Heart left ventricle (tissue), 16 donors: ENCODE measurements around the gene ERBB2. TPM values are rescaled to one million over a fixed set of nuclear protein-coding genes. Genes with fewer than 3 reads are reported as not detected.

ENCODE experiments used
- ATAC-seq, 4 donors: fragments of 200-7000 bp; cut with Tn5 transposase; one replicate each; pipeline ENCODE4 v1.9.1; 2020 to 2022; ENCODE audit warnings: moderate library complexity in 4 of 4, mild to moderate bottlenecking in 3 of 4, moderate number of reproducible peaks in 1 of 4
- DNase-seq, 5 donors: peaks; one replicate each; pipeline ENCODE4 v3.0.0-alpha.2; 2020
- H3K27ac ChIP-seq, 12 donors: fragments of 200-600 bp; sonication (generic) in 4 of 12; one replicate each; pipeline versions ENCODE4 v1.5.0 to v1.8.0; 2016 to 2022; ENCODE audit warnings: mild to moderate bottlenecking in 2 of 12
- H3K27me3 ChIP-seq, 9 donors: fragments of 200-600 bp; sonication (generic) in 2 of 9; one replicate each; pipeline versions ENCODE4 v1.5.1 to v1.8.0; 2016 to 2022; ENCODE audit warnings: mild to moderate bottlenecking in 3 of 9
- H3K36me3 ChIP-seq, 9 donors: fragments of 200-600 bp; sonication (generic) in 2 of 9; one replicate each; pipeline versions ENCODE4 v1.5.0 to v1.8.0; 2018 to 2022; ENCODE audit warnings: mild to moderate bottlenecking in 2 of 9
- H3K4me1 ChIP-seq, 12 donors: fragments of 200-600 bp; sonication (generic) in 4 of 12; one replicate each; pipeline versions ENCODE4 v1.5.0 to v1.8.0; 2016 to 2022; ENCODE audit warnings: mild to moderate bottlenecking in 3 of 12
- H3K4me3 ChIP-seq, 12 donors: fragments of 200-600 bp; sonication (generic) in 4 of 12; one replicate each; pipeline versions ENCODE4 v1.5.0 to v1.8.0; 2017 to 2022; ENCODE audit warnings: mild to moderate bottlenecking in 9 of 12, moderate library complexity in 4 of 12
- H3K9me3 ChIP-seq, 12 donors: fragments of 200-600 bp; sonication (generic) in 4 of 12; one replicate each; pipeline versions ENCODE4 v1.5.0 to v1.8.0; 2016 to 2022; ENCODE audit warnings: mild to moderate bottlenecking in 1 of 12
- CTCF ChIP-seq, 12 donors: fragments of 200-600 bp; sonication (generic) in 4 of 12; IDR thresholded peaks; one replicate each; pipeline versions ENCODE4 v1.5.0 to v1.8.0; 2018 to 2022; ENCODE audit warnings: antibody characterized with exemption in 12 of 12, mild to moderate bottlenecking in 5 of 12
- POLR2A ChIP-seq, 2 donors: fragments of 450-650 bp; IDR thresholded peaks; one replicate each; pipeline ENCODE4 v1.6.1; 2017; ENCODE audit warnings: antibody characterized with exemption in 2 of 2, mild to moderate bottlenecking in 2 of 2, moderate library complexity in 2 of 2
- WGBS, 4 donors: extraction: QIAGEN DNeasy Blood & Tissue Kit in 2 of 4; methylation state at CpG; one replicate each; pipeline versions ENCODE4 v1.1.5 to v1.1.7; 2013 to 2018; 5-methylcytosine and 5-hydroxymethylcytosine counted together
- intact Hi-C, 10 donors: fragments of 100-400 bp; cut with DNase I; formaldehyde crosslinking; loops; one replicate each; pipeline versions ENCODE4 v1.11.1 to v1.14.2; 2022
- polyA plus RNA-seq, 2 donors: library from polyadenylated mRNA; stranded (reverse); fragments of 200-250 nt; gene quantifications; one replicate each; pipeline ENCODE4 v1.2.3, GENCODE V29; 2013
- total RNA-seq, 9 donors: library from RNA; depleted of rRNA in 2 of 9; stranded (reverse); fragments of >200 nt in 2 of 9; fragmentation: NEBNext Ultra II Directional in 3 of 9; extraction: Animal tissue kit (Norgen Biotek cat#: 25700) in 3 of 9; gene quantifications; one replicate each; pipeline versions ENCODE4 v1.1.0 to v1.2.4, GENCODE V29; 2016 to 2023
- donor health status: ischemic (EF 13 %, LVEDD 7.1; RV severe dilation, severe dysfunction).
- donor health status: healthy with polysubstance abuse.
- donor health status: DM: no; HTN: yes; CAD: no.
- donor health status: DM: no; HTN: no; CAD: no.
- donor health status: ischemic (EF 25% LVEDD 6.9; RV normal size, moderate dysfunction).
- donor health status: ischemic (EF 25% LVEDD 5.7; RV mildly dilated, moderate dysfunction).
- donor health status: healthy.
- donor health status: DM: yes; HTN: yes; CAD: no.
- donor health status: ischemic (EF 35%, LVEDD 5.7; RV mildly dilated, moderate dysfunction).
- donor health status: nonischemic (EF 11% LVEDD 7.7; RV severe dilation, severe dysfunction).
- donor health status: DM: yes; HTN: yes; CAD: no.
- donor health status: PGD.
- donor health status: ischemic (EF 29% LVEDD 5.4; RV normal size, mild dysfunction).
- donor health status: nonischemic (EF 23%, LVEDD 6.1; RV moderate dilation, normal function).

ERBB2 gene
- total and polyA plus RNA-seq, 11 donors: 29.7 to 95.1 (median 77.4) TPM

DNA sequence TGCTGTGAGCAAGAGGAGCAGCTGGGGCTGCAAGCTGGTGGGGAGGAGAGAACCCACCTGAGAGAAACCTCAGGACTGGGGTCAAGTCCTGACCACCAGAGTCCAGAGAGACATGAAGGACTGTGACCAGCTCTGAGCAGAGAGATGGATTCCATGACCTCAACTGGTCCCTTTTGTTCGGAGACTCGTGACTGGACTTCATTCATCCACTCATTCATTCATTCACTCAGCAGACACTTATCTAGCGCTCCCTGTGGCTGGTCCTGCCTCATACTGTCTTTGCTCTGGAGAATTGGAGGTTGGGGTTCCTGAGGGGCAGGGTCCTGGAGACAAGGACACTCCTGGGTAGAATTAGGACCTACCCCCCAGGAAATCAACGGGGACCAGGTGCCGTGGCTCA is 4.0 kb downstream of the ERBB2 start:
- 70 to 84% (median 79%) methylated on average over 5 of the region's 5 CpGs for WGBS, 4 donors
- Histone ChIP-seq H3K36me3 (peaks cover 0 to 21% (median 17%) of the 10 kb centered on the region in 9 donors), H3K4me3 (no peak overlapping the region), H3K9me3 (no peaks in the 10 kb centered on the region), H3K27ac (peak overlapping the region in 4 of 12 donors; percentile 13 to 94 (median 52)), H3K27me3 (peaks cover 0 to 13% (median 0%) of the 10 kb centered on the region in 9 donors), H3K4me1 (peaks cover 0 to 72% (median 31%) of the 10 kb centered on the region in 12 donors)
- DNase-seq (no peak), ATAC-seq (no peak)
- TF ChIP-seq POLR2A (IDR thresholded peaks at IDR 0.05): no peak
- intact Hi-C loops: no loop called here

DNA sequence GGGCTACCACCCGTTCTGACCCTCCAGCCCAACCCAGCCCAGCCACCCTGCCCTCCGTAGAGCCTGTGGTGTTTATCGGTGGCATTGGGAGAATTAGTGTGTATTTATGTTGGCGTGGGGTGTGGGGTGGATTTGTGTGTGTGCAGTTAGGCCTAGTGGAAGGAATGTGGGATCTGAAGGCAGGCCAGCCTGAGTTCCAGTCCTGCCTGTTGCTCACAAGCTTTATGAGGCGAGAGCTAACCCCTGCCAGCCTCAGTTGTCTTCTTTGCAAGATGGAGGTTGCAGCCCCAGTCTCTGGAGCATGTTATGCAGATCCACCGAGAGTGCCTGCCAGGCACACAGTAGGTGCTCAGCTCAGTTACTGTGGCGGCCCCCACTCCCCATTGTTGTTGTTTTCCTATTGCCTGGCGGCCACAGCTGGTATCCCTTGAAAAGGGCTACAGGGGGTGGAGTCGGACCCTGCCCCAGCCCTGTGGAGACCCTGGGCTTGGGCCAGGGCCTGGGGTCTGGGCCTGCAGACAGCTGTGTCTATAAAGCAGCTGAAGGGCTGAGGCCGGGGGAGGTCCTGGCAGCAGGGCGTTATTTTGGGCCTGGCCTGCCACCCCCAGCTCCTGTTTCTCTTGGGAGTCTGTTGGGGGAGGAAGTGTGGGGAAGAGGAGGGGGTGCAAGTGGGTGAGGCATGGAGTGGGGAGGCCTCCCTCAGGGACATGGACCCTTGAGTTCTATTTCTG is 5.1 kb downstream of the ERBB2 start:
- Histone ChIP-seq H3K27ac (peak overlapping the region in 10 of 12 donors; percentile 60 to 94 (median 76)), H3K4me1 (peaks cover 0 to 66% (median 31%) of the 10 kb centered on the region in 12 donors), H3K4me3 (no peak overlapping the region), H3K36me3 (peaks cover 0 to 32% (median 28%) of the 10 kb centered on the region in 9 donors), H3K27me3 (peaks cover 0 to 6% (median 0%) of the 10 kb centered on the region in 9 donors), H3K9me3 (no peaks in the 10 kb centered on the region)
- TF ChIP-seq POLR2A (IDR thresholded peaks at IDR 0.05) (no peak), CTCF (IDR thresholded peaks at IDR 0.05) (peak in 6 of 12 donors; percentile 5 to 32 (median 16))
- peak in 1 of 5 donors; percentile 19 for DNase-seq
- WGBS, 4 donors: 48 to 64% (median 57%) methylated on average over 9 to 11 of the region's 11 CpGs
- peak; percentile 5 to 47 (median 25) for ATAC-seq
- intact Hi-C loops: no loop called here

GRCh38 chr17:39705786-39706348 is 6.0 kb downstream of the ERBB2 start:
- intact Hi-C loops: no loop called here
- Histone ChIP-seq H3K4me1 (peaks cover 0 to 60% (median 31%) of the 10 kb centered on the region in 12 donors), H3K27me3 (no peaks in the 10 kb centered on the region), H3K9me3 (no peaks in the 10 kb centered on the region), H3K4me3 (no peak overlapping the region), H3K36me3 (peaks cover 0 to 40% (median 37%) of the 10 kb centered on the region in 9 donors), H3K27ac (peak overlapping the region; percentile 40 to 94 (median 74))
- no peak for TF ChIP-seq POLR2A (IDR thresholded peaks at IDR 0.05)
- TF ChIP-seq CTCF (IDR thresholded peaks at IDR 0.05): no peak
- DNase-seq: peak in 4 of 5 donors; percentile 59 to 72 (median 68)
- 48 to 79% (median 54%) methylated on average over 9 to 12 of the region's 12 CpGs for WGBS, 4 donors
- ATAC-seq: peak; percentile 51 to 82 (median 68)

GRCh38 chr17:39706383-39706782 is 6.5 kb downstream of the ERBB2 start:
- no peak overlapping the region for H3K4me3 ChIP-seq
- 45 to 80% (median 65%) methylated on average over 2 to 8 of the region's 8 CpGs for WGBS, 4 donors
- intact Hi-C loops: no loop called here
- no peaks in the 10 kb centered on the region for H3K9me3 ChIP-seq
- peak overlapping the region in 8 of 12 donors; percentile 61 to 94 (median 76) for H3K27ac ChIP-seq
- DNase-seq: no peak
- H3K36me3 ChIP-seq: peaks cover 0 to 46% (median 42%) of the 10 kb centered on the region in 9 donors
- ATAC-seq: no peak
- no peak for TF ChIP-seq CTCF (IDR thresholded peaks at IDR 0.05)
- no peak for TF ChIP-seq POLR2A (IDR thresholded peaks at IDR 0.05)
- no peaks in the 10 kb centered on the region for H3K27me3 ChIP-seq
- H3K4me1 ChIP-seq: peaks cover 0 to 55% (median 26%) of the 10 kb centered on the region in 12 donors
